HL-60 (cell line): Measurements from ENCODE around the gene MRPL48.

ENCODE experiments used
- POLR2AphosphoS5 ChIP-seq: IDR thresholded peaks from 2 replicates; pipeline ENCODE4 v1.6.1; 2012; ENCODE audit warnings: low read depth
- SPI1 ChIP-seq: IDR thresholded peaks from 2 replicates; pipeline ENCODE4 v1.6.1; 2012; ENCODE audit warnings: low read depth, mild to moderate bottlenecking, borderline replicate concordance
- TF ChIP-seq, protein P1 (sequence below): IDR thresholded peaks from one replicate; pipeline ENCODE4 v1.5.1; 2011; ENCODE audit warnings: low read length, control low read depth, inconsistent platforms; ENCODE audit not compliant: insufficient read depth

DNA sequence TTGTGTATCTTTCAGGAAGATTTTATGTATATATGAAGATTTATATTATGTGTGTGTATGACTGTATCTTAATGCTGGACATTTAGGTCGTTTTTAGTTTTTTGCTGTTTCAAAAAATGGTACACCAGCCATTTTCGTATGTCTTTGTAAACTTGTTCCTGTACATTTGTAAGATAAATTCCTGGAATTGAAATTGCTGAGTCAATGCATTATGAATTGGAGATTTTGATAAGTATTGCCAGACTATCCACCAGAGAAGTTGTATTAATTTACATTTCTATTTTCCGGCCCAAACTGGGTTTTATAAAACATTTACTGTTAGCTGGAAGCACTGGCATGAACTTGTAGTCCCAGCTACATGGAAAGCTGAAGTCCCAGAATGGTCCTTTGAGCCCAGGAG is 24.6 kb downstream of the MRPL48 start:
- TF ChIP-seq, protein P1, sequence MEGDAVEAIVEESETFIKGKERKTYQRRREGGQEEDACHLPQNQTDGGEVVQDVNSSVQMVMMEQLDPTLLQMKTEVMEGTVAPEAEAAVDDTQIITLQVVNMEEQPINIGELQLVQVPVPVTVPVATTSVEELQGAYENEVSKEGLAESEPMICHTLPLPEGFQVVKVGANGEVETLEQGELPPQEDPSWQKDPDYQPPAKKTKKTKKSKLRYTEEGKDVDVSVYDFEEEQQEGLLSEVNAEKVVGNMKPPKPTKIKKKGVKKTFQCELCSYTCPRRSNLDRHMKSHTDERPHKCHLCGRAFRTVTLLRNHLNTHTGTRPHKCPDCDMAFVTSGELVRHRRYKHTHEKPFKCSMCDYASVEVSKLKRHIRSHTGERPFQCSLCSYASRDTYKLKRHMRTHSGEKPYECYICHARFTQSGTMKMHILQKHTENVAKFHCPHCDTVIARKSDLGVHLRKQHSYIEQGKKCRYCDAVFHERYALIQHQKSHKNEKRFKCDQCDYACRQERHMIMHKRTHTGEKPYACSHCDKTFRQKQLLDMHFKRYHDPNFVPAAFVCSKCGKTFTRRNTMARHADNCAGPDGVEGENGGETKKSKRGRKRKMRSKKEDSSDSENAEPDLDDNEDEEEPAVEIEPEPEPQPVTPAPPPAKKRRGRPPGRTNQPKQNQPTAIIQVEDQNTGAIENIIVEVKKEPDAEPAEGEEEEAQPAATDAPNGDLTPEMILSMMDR, result no peak
- no peak for TF ChIP-seq POLR2AphosphoS5
- no peak for TF ChIP-seq SPI1
